ENCODE data around the gene HCRT. TPM values are rescaled to one million over a fixed set of nuclear protein-coding genes. Genes with fewer than 3 reads are reported as not detected.
A peak's percentile ranks its signal among the peaks of the same experiment; 100 is the strongest.

The HCRT gene
- total RNA-seq, 2 donors from 2014 or later = not detected

- Histone ChIP-seq H3K4me3 (no peak overlapping the region), H3K9ac (ENCODE audit: low read depth in 2 of 2, low read length in 2 of 2) (no peak overlapping the region), H3K4me1 (no peaks in the 10 kb centered on the region), H3K36me3 (peaks cover 9% of the 10 kb centered on the region), H3K27ac (no peak overlapping the region), H3K27me3 (no peaks in the 10 kb centered on the region), H3K9me3 (no peaks in the 10 kb centered on the region)
- no peak for TF ChIP-seq CTCF (IDR thresholded peaks at IDR 0.05)
- DNase-seq = peak; percentile 47
- intact Hi-C loops (cut with DNase I) = no loop called here
These were observed 15.6 kb upstream of the HCRT start for GRCh38 chr17:42200706-42201457.

- no peaks in the 10 kb centered on the region for H3K27me3 ChIP-seq
- no peak overlapping the region for H3K27ac ChIP-seq
- H3K9me3 ChIP-seq = no peaks in the 10 kb centered on the region
- intact Hi-C loops (cut with DNase I) = no loop called here
- DNase-seq = no peak
- H3K36me3 ChIP-seq = no peaks in the 10 kb centered on the region
- no peaks in the 10 kb centered on the region for H3K4me1 ChIP-seq
- H3K4me3 ChIP-seq = no peak overlapping the region
- H3K9ac ChIP-seq (ENCODE audit: low read depth in 2 of 2, low read length in 2 of 2) = no peak overlapping the region
- TF ChIP-seq CTCF (IDR thresholded peaks at IDR 0.05) = no peak
These were observed 14.3 kb upstream of the HCRT start for GRCh38 chr17:42199416-42200011.

GRCh38 chr17:42198897-42199296 lies 13.6 kb upstream of the HCRT start:
- H3K27ac ChIP-seq = no peak overlapping the region
- no peaks in the 10 kb centered on the region for H3K27me3 ChIP-seq
- no peak overlapping the region for H3K9ac ChIP-seq (ENCODE audit: low read depth in 2 of 2, low read length in 2 of 2)
- intact Hi-C loops (cut with DNase I) = no loop called here
- no peak for DNase-seq
- no peak overlapping the region for H3K4me3 ChIP-seq
- H3K9me3 ChIP-seq = no peaks in the 10 kb centered on the region
- no peak for TF ChIP-seq CTCF (IDR thresholded peaks at IDR 0.05)
- H3K36me3 ChIP-seq = no peaks in the 10 kb centered on the region
- no peaks in the 10 kb centered on the region for H3K4me1 ChIP-seq

- no peak overlapping the region for H3K9ac ChIP-seq (ENCODE audit: low read depth in 2 of 2, low read length in 2 of 2)
- no peak overlapping the region for H3K27ac ChIP-seq
- intact Hi-C loops (cut with DNase I) = no loop called here
- peaks cover 4% of the 10 kb centered on the region for H3K4me1 ChIP-seq
- no peak for DNase-seq
- H3K4me3 ChIP-seq = no peak overlapping the region
- no peaks in the 10 kb centered on the region for H3K27me3 ChIP-seq
- no peaks in the 10 kb centered on the region for H3K36me3 ChIP-seq
- TF ChIP-seq CTCF (IDR thresholded peaks at IDR 0.05) = no peak
- H3K9me3 ChIP-seq = no peaks in the 10 kb centered on the region
These were observed 12.4 kb upstream of the HCRT start for GRCh38 chr17:42197564-42198156.

GRCh38 chr17:42193969-42194899 lies 9.0 kb upstream of the HCRT start, which contains the start of gene GHDC:
GHDC (minus strand) TSS chr17:42194494; CDS start chr17:42193581, 913 bp downstream.
- DNase-seq = peak; percentile 95
- H3K27ac ChIP-seq = peak within 1 kb of the TSS; percentile 62
- TF ChIP-seq CTCF (IDR thresholded peaks at IDR 0.05) = no peak
- H3K9ac ChIP-seq (ENCODE audit: low read depth in 2 of 2, low read length in 2 of 2) = peak within 1 kb of the TSS; percentile 76 to 86
- H3K27me3 ChIP-seq = no peaks in the 10 kb centered on the region
- H3K4me3 ChIP-seq = peak within 1 kb of the TSS; percentile 80
- H3K4me1 ChIP-seq = peaks cover 4% of the 10 kb centered on the region
- no peaks in the 10 kb centered on the region for H3K36me3 ChIP-seq
- no peaks in the 10 kb centered on the region for H3K9me3 ChIP-seq
- intact Hi-C loops (cut with DNase I) = no loop called here
